Epithelial cell of proximal tubule (primary cell): ENCODE measurements around the gene SSR3. TPM values are rescaled to one million over a fixed set of nuclear protein-coding genes. Genes with fewer than 3 reads are reported as not detected.

ENCODE experiments used
- DNase-seq: peaks from one replicate; pipeline ENCODE4 v3.0.0-alpha.2; 2011; ENCODE audit warnings: low read depth
- H3K4me3 ChIP-seq: 2 replicates; pipeline ENCODE4 v1.5.1; 2011; ENCODE audit warnings: low read depth, mild to moderate bottlenecking, low read length
- total RNA-seq: library from RNA; depleted of rRNA; stranded (reverse); fragments of >200 nt; gene quantifications from 2 replicates; pipeline ENCODE4 v1.2.3, GENCODE V29; 2015
- TF ChIP-seq, protein P1 (sequence below): conservative IDR thresholded peaks from 2 replicates; pipeline ENCODE4 v1.5.1; 2012; ENCODE audit warnings: low read depth, mild to moderate bottlenecking, low read length

The SSR3 gene
- 171 and 309 TPM in 2 replicates for total RNA-seq

DNA sequence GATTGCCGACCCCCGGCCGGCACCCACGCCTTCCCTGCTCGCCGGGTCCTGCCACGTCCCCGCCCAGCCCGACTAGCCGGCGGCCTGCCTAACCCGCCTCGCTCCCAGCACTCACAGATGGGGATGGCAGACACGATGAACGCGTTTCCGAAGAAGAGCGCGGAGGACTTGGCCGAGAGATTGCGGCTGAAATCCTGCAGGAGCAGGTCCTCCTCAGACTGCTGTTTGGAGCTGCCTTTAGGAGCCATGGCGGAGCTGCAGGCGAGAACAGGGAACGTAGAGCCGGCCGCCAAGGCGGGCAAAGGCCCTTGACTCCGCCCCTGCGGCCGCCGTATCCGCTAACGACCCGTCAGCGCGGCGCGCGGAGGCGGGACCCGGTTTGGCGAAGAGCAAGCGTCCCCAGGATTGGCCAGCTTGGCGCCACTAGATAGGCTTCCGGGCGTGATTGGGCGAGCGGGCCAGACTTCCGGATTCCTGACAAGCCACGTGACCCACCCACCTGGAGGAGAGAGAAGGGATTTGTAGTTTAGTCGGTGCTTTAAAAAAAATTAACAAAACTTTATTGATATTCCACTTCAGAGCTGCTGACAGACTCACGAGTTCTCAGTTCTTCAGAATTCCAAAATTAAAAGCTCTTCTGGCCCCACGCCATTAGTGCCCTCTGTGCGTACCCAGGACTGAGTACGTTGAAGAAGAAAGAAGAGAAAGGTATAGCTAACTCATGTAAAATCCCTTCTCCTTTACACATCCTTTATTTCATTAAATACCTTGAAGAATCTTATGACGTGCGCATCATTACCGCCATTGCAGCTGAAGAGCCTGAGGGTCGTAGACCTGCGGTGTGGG, at the start of gene SSR3:
TSS of gene SSR3 (minus strand) at position 276 of the 846 bp plus-strand sequence. CDS start at position 248, 28 bp downstream.
- TF ChIP-seq, protein P1, sequence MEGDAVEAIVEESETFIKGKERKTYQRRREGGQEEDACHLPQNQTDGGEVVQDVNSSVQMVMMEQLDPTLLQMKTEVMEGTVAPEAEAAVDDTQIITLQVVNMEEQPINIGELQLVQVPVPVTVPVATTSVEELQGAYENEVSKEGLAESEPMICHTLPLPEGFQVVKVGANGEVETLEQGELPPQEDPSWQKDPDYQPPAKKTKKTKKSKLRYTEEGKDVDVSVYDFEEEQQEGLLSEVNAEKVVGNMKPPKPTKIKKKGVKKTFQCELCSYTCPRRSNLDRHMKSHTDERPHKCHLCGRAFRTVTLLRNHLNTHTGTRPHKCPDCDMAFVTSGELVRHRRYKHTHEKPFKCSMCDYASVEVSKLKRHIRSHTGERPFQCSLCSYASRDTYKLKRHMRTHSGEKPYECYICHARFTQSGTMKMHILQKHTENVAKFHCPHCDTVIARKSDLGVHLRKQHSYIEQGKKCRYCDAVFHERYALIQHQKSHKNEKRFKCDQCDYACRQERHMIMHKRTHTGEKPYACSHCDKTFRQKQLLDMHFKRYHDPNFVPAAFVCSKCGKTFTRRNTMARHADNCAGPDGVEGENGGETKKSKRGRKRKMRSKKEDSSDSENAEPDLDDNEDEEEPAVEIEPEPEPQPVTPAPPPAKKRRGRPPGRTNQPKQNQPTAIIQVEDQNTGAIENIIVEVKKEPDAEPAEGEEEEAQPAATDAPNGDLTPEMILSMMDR = no peak

DNA sequence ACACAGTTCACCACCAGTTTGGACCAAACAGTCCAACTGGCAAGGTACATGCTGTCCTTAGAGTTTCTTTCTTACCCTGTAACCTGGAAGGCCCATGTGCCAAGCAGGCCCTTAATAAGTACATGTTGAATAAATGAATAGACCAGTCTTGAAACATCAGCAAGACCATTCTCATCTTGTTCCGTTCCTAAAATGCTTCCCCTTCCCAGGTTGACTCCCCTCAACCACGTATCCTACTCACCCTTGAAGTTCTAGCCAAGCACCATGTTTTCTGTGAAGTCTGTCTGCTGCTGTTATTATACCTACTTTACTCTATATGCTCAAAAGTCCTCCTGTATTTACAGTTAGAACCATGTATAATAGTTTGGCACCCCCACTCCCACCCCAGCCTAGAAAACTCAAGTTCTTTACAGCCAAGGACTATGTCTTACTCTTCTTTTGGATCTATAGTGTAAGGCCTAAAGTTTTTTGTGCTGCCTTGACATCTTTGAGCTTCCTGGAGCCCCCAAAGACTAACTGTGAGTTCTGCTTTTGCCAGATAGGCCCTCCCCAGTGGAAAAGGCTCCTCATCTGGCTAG, 49.2 kb upstream of the SSR3 start:
- no peak for DNase-seq

More for the DNA sequence above, at the start of gene SSR3:
- DNase-seq = peak; percentile 95
- H3K4me3 ChIP-seq = peak within 1 kb of the TSS; percentile 93

DNA sequence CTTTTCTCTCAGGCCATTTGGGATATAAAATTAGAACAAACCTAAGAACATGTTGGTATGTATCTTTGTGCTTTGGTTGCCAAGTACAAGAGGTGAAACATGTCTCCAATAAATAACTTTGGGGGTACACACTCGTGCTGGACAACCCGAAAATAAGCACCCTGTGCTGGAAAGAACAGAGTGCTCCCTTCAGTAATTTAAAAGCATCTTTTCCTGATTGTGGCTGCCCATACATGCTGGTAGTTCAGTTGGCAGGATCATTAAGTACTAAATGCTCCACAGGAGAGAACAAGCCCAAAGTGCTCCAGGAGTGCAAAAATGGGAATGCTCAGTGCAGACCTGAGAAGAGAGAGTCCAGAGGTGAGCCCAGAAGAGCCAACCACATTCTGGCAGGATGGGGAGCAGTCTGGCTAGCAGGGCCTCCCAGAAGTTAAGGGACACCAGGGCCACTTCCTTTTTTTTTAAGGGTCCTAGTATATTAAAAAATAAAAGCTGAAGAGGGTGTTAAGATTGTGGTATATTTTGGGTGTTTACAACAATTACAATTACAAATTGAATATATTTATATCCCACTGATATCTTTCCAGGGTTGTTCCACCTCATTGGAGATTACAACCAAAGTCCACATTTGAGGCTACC, 48.6 kb upstream of the SSR3 start:
- TF ChIP-seq, protein P1 = no peak
- H3K4me3 ChIP-seq = no peak overlapping the region
- no peak for DNase-seq

More for the DNA sequence above, 49.2 kb upstream of the SSR3 start:
- TF ChIP-seq, protein P1 = no peak
- no peak overlapping the region for H3K4me3 ChIP-seq

DNA sequence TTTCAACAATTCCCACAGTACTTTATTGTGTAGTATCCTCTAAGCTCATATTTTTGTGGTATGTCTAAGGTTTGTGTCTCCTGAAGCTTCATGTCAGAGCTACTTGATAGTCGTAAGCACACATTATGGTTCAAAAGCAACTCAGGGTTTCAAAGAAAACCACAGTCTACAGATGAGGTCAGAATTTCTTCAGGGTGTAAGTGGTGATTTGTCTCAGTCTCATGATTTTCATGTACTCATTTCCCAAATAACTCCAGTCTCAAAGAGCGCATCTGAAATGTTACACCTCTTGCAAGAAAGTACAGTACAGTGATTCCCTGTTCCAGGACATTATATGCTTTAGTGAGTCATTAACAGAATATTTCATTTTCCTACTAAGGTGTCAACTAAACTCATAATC, 47.5 kb upstream of the SSR3 start:
- TF ChIP-seq, protein P1 = no peak
- peak; percentile 85 for DNase-seq
- no peak overlapping the region for H3K4me3 ChIP-seq

DNA sequence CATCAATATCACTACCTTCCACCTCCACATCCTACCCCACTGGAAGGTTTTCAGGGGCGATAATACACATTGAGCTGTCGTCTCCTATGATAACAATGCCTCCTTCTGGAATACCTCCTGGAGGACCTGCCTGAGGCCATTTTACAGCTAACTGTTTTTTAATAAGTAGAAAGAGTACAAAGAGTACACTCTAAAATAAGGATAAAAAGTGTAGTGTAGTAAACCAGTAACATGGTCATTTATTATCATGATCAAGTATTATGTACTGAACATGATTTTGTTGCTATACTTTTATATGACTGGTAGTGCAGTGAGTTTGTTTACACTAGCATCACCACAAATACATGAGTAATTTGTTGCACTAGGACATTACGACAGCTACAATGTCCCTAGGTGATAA, 46.6 kb upstream of the SSR3 start:
- TF ChIP-seq, protein P1 = no peak
- DNase-seq = no peak

DNA sequence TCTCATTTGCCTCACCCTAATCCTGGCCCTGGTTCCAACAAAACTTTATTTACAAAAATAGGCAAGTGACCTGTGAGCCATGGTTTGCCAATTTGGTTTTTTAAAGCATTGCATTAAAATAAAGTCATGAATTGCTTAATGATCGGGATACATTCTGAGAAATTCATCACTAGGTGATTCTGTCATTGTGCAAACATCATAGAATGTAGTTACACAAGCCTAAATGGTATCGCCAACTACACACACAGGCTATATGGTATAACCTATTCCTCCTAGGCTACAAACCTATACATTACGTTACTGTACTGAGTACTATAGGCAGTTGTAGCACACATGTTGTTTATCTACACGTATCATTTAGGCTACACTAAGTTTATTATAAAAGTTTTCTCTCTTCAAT, 45.9 kb upstream of the SSR3 start:
- H3K4me3 ChIP-seq = no peak overlapping the region
- TF ChIP-seq, protein P1 = no peak
- DNase-seq = no peak

More for the DNA sequence above, 46.6 kb upstream of the SSR3 start:
- no peak overlapping the region for H3K4me3 ChIP-seq
